ENCODE measurements around the gene NKIRAS2. TPM values are rescaled to one million over a fixed set of nuclear protein-coding genes. Genes with fewer than 3 reads are reported as not detected.

NKIRAS2 gene
- total and polyA plus RNA-seq, 2 donors (not counting 3 experiments of a cell fraction or from before 2014, with no cell fraction given): 57.3 to 87.6 TPM

- ChIA-PET POLR2A (no interaction called here), CTCF (interaction anchor here (0.9 to 3.2 kb wide), 6 partner anchors 14 to 98 kb away, joined by 3 to 13 read pairs (median 6); partner anchors contain the start of gene NKIRAS2)
- Histone ChIP-seq H3K4me1 (ENCODE audit: control insufficient read depth, extremely low read depth, insufficient read depth, low read length) (peaks cover 16% of the 10 kb centered on the region), H3K79me2 (ENCODE audit: control insufficient read depth, insufficient read depth, low read length) (peaks cover 71% of the 10 kb centered on the region), H3K9ac (replicated peaks; ENCODE audit: extremely low read depth, insufficient read depth, low read length) (no peak overlapping the region), H4K20me1 (replicated peaks; ENCODE audit: control insufficient read depth, extremely low read depth, insufficient read depth, low read length) (peaks cover 11% of the 10 kb centered on the region), H2AFZ (ENCODE audit: low read depth, low read length) (no peak overlapping the region), H3K4me3 (replicated peaks in 1 of 3; ENCODE audit: insufficient read depth in 1 of 3, low read depth in 1 of 3, low read length in 3 of 3) (no peak overlapping the region), H3K9me1 (replicated peaks; ENCODE audit: control insufficient read depth, extremely low read depth, insufficient read depth, low read length) (no peaks in the 10 kb centered on the region), H3K27ac (ENCODE audit: insufficient read depth, low read depth, low read length) (peak overlapping the region; percentile 4), H3K9me3 (replicated peaks; ENCODE audit: control insufficient read depth, insufficient read depth, low read length) (no peaks in the 10 kb centered on the region), H3K4me2 (ENCODE audit: insufficient read depth, low read length) (peak overlapping the region; percentile 26), H3K27me3 (ENCODE audit: control insufficient read depth in 2 of 2, insufficient read depth in 2 of 2, low read length in 2 of 2) (no peaks in the 10 kb centered on the region), H3K36me3 (ENCODE audit: control insufficient read depth in 2 of 2, extremely low read depth in 1 of 2, insufficient read depth in 2 of 2, low read length in 2 of 2) (peaks cover 11 to 20% of the 10 kb centered on the region in 2 experiments)
- intact Hi-C loops (cut with micrococcal nuclease): no loop called here
- peak; percentile 17 for DNase-seq (ENCODE audit: low read depth, low spot score)
- dilution Hi-C loops (cut with MboI; ENCODE audit: extremely low pct_ligation_motif_present, low sequenced_read_pairs): no loop called here
- no TSS peak for BruUV-seq (replicated peaks)
- FAIRE-seq: peak; percentile 69
- TF ChIP-seq POLR2A (IDR thresholded peaks at IDR 0.05; ENCODE audit: low read depth, low read length) (no peak), FOS (IDR thresholded peaks at IDR 0.05; ENCODE audit: borderline replicate concordance, insufficient read depth, low read length) (peak; percentile 8)
Observed at GRCh38 chr17:42002792-42003301, 17.0 kb upstream of the NKIRAS2 start.

GRCh38 chr17:42005166-42005565 is 14.7 kb upstream of the NKIRAS2 start:
- Histone ChIP-seq H3K27me3 (ENCODE audit: control insufficient read depth in 2 of 2, insufficient read depth in 2 of 2, low read length in 2 of 2) (no peaks in the 10 kb centered on the region), H2AFZ (ENCODE audit: low read depth, low read length) (no peak overlapping the region), H3K9me1 (replicated peaks; ENCODE audit: control insufficient read depth, extremely low read depth, insufficient read depth, low read length) (no peaks in the 10 kb centered on the region), H3K79me2 (ENCODE audit: control insufficient read depth, insufficient read depth, low read length) (peaks cover 92% of the 10 kb centered on the region), H4K20me1 (replicated peaks; ENCODE audit: control insufficient read depth, extremely low read depth, insufficient read depth, low read length) (peaks cover 11% of the 10 kb centered on the region), H3K9ac (replicated peaks; ENCODE audit: extremely low read depth, insufficient read depth, low read length) (no peak overlapping the region), H3K4me1 (ENCODE audit: control insufficient read depth, extremely low read depth, insufficient read depth, low read length) (peaks cover 21% of the 10 kb centered on the region), H3K4me2 (ENCODE audit: insufficient read depth, low read length) (no peak overlapping the region), H3K36me3 (ENCODE audit: control insufficient read depth in 2 of 2, extremely low read depth in 1 of 2, insufficient read depth in 2 of 2, low read length in 2 of 2) (peaks cover 6 to 8% of the 10 kb centered on the region in 2 experiments), H3K9me3 (replicated peaks; ENCODE audit: control insufficient read depth, insufficient read depth, low read length) (no peaks in the 10 kb centered on the region), H3K4me3 (replicated peaks in 1 of 3; ENCODE audit: insufficient read depth in 1 of 3, low read depth in 1 of 3, low read length in 3 of 3) (no peak overlapping the region), H3K27ac (ENCODE audit: insufficient read depth, low read depth, low read length) (no peak overlapping the region)
- ChIA-PET POLR2A (no interaction called here), CTCF (interaction anchor here (3.2 kb wide), 1 partner anchor 15 kb away, joined by 13 read pairs; the partner anchor contains the start of gene NKIRAS2)
- dilution Hi-C loops (cut with MboI; ENCODE audit: extremely low pct_ligation_motif_present, low sequenced_read_pairs) (no loop called here), intact Hi-C loops (cut with micrococcal nuclease) (no loop called here)
- FAIRE-seq: no peak
- TF ChIP-seq EZH2 (IDR thresholded peaks at IDR 0.05; ENCODE audit: borderline replicate concordance, low read depth, low read length, severe bottlenecking) (no peak), GATA2 (IDR thresholded peaks at IDR 0.05; ENCODE audit: insufficient read depth, insufficient read length, low read depth, low read length) (no peak)
- DNase-seq (ENCODE audit: low read depth, low spot score): no peak
- no TSS peak for BruUV-seq (replicated peaks)
